Activated CD4-positive, CD25-positive, alpha-beta regulatory T cell treated with anti-CD3 and anti-CD28 coated beads, Interleukin-2, amount 50 U/mL, for 72 hours (primary cell): ENCODE results near the gene NXNL1.
A peak's percentile ranks its signal among the peaks of the same experiment; 100 is the strongest.
"Not testable (repeated sequence)": the region's sequence is repeated elsewhere in the genome, so short reads cannot be mapped to it uniquely, and the experiment has no call there.

Source experiments
- DNase-seq: peaks from one replicate; pipeline ENCODE4 v3.0.0; 2021

The NXNL1 gene

GRCh38 chr19:17460372-17461230, at the start of gene NXNL1:
Gene NXNL1 (minus strand): TSS chr19:17460926. CDS start chr19:17460869, 57 bp downstream.
- no peak for DNase-seq

GRCh38 chr19:17508558-17508933, 47.8 kb upstream of the NXNL1 start:
- DNase-seq: not testable (repeated sequence)

GRCh38 chr19:17506745-17507144, 46.0 kb upstream of the NXNL1 start:
- no peak for DNase-seq

GRCh38 chr19:17505223-17505622, 44.5 kb upstream of the NXNL1 start:
- no peak for DNase-seq

- DNase-seq: no peak
These were observed 43.7 kb upstream of the NXNL1 start for GRCh38 chr19:17504456-17504855.

GRCh38 chr19:17504030-17504429, 43.3 kb upstream of the NXNL1 start:
- DNase-seq: no peak

GRCh38 chr19:17503240-17503639, 42.5 kb upstream of the NXNL1 start:
- DNase-seq: no peak

GRCh38 chr19:17500447-17501198, 39.9 kb upstream of the NXNL1 start:
- DNase-seq: no peak

- DNase-seq: no peak
These were observed 39.1 kb upstream of the NXNL1 start for GRCh38 chr19:17499648-17500446.

GRCh38 chr19:17499025-17499424, 38.3 kb upstream of the NXNL1 start:
- DNase-seq: not testable (repeated sequence)

- no peak for DNase-seq
These were observed 36.5 kb upstream of the NXNL1 start for GRCh38 chr19:17497149-17497798.

- DNase-seq: peak; percentile 84
These were observed 35.7 kb upstream of the NXNL1 start for GRCh38 chr19:17496337-17496997.

GRCh38 chr19:17495639-17496296, 35.0 kb upstream of the NXNL1 start:
- DNase-seq: no peak

GRCh38 chr19:17491287-17491686, 30.6 kb upstream of the NXNL1 start:
- DNase-seq: no peak

- DNase-seq: no peak
These were observed 29.7 kb upstream of the NXNL1 start for GRCh38 chr19:17490411-17490810.

- no peak for DNase-seq
These were observed 28.8 kb upstream of the NXNL1 start for GRCh38 chr19:17489392-17490030.

GRCh38 chr19:17488593-17489391, 28.1 kb upstream of the NXNL1 start:
- DNase-seq: peak; percentile 51

- no peak for DNase-seq
These were observed 26.8 kb upstream of the NXNL1 start for GRCh38 chr19:17487284-17488121.

- DNase-seq: no peak
These were observed 26.0 kb upstream of the NXNL1 start for GRCh38 chr19:17486545-17487240.
